Activated CD8-positive, alpha-beta T cell treated with anti-CD3 and anti-CD28 coated beads, Interleukin-2, amount 10 ng/mL, durations not matched to agents 7 days and 5 days (primary cell): ENCODE measurements around the gene RAI1. TPM values are rescaled to one million over a fixed set of nuclear protein-coding genes. Genes with fewer than 3 reads are reported as not detected.
A peak's percentile ranks its signal among the peaks of the same experiment; 100 is the strongest.

Source experiments
- ATAC-seq: fragments of 150-1000 bp; cut with Tn5 transposase; one replicate; pipeline ENCODE4 v1.10.0; 2021; ENCODE audit warnings: moderate library complexity
- CTCF ChIA-PET: fragments of 350-600 bp; sonication (Branson Sonifier 250); formaldehyde crosslinking; loops from one replicate; lab custom pipeline; 2021; ENCODE audit warnings: antibody characterized with exemption; lab: Charles Lee
- POLR2A ChIA-PET: fragments of 350-600 bp; sonication (Branson Sonifier 250); formaldehyde crosslinking; loops from one replicate; lab custom pipeline; 2021; ENCODE audit warnings: antibody characterized with exemption; lab: Charles Lee
- DNase-seq: peaks from one replicate; pipeline ENCODE4 v3.0.0-alpha.2; 2020
- H3K27ac Mint-ChIP-seq: one replicate; pipeline ENCODE4 v1.8.0; 2021; ENCODE audit warnings: mild to moderate bottlenecking, mixed read lengths
- H3K27me3 Mint-ChIP-seq: one replicate; pipeline ENCODE4 v1.8.0; 2021; ENCODE audit warnings: low read depth, mixed read lengths
- H3K36me3 Mint-ChIP-seq: one replicate; pipeline ENCODE4 v1.8.0; 2021; ENCODE audit warnings: low read depth, mixed read lengths
- H3K4me1 Mint-ChIP-seq: one replicate; pipeline ENCODE4 v1.8.0; 2021; ENCODE audit warnings: low read depth, mixed read lengths
- H3K4me3 Mint-ChIP-seq: one replicate; pipeline ENCODE4 v1.8.0; 2021; ENCODE audit warnings: mild to moderate bottlenecking, mixed read lengths
- H3K9me3 Mint-ChIP-seq: one replicate; pipeline ENCODE4 v1.8.0; 2022; ENCODE audit warnings: mixed read lengths; ENCODE audit not compliant: insufficient read depth
- total RNA-seq, 2 experiments: library from RNA; stranded (reverse); gene quantifications; one replicate each; pipeline ENCODE4 v1.2.3, GENCODE V29; 2021

The RAI1 gene
- total RNA-seq, 2 experiments from 2014 or later, result 24.4 to 24.6 TPM

DNA sequence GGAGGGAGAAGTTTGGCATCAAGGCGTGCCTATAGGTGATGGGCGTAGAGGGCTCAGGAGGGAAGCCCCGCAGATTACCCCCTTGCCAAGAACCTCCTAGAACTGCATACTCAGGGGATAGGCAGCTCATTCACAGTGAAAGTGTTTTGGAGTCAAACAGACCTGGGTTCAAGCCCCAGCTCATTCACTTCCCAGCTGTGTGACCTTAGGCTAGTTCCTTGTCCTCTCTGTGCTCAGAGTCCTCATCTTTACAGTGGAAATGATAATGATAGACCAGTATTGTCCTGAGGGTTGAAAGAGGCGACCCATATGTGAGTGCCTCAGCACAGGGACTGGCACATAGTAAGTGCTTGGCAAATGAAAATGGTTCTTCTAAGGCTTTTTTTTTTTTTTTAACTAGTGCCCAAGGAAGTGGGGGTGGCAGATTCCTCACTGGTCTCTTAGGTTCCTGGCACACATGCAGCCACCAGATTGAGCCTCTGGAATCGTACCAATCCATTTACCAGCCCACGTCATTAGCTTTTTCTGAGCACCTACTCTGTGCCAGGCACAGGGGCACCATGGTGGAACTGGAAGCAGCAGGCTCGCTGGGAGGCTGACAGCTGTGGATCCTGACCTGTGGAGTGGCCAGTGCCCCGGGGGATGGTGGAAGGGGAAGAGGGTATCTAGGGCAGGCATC lies 79.8 kb downstream of the RAI1 start:
- ChIA-PET POLR2A (no interaction called here), CTCF (no interaction called here)
- H3K36me3 Mint-ChIP-seq, result peaks cover 7% of the 10 kb centered on the region
- H3K4me3 Mint-ChIP-seq, result no peak overlapping the region
- no peaks in the 10 kb centered on the region for H3K9me3 Mint-ChIP-seq
- peaks cover 66% of the 10 kb centered on the region for H3K4me1 Mint-ChIP-seq
- H3K27ac Mint-ChIP-seq, result peak overlapping the region; percentile 62
- H3K27me3 Mint-ChIP-seq, result no peaks in the 10 kb centered on the region
- ATAC-seq (no peak), DNase-seq (no peak)

- H3K4me3 Mint-ChIP-seq, result no peak overlapping the region
- peaks cover 7% of the 10 kb centered on the region for H3K36me3 Mint-ChIP-seq
- ATAC-seq (no peak), DNase-seq (no peak)
- no peaks in the 10 kb centered on the region for H3K27me3 Mint-ChIP-seq
- H3K4me1 Mint-ChIP-seq, result peaks cover 65% of the 10 kb centered on the region
- H3K9me3 Mint-ChIP-seq, result no peaks in the 10 kb centered on the region
- CTCF ChIA-PET, result no interaction called here
- POLR2A ChIA-PET, result no interaction called here
- H3K27ac Mint-ChIP-seq, result no peak overlapping the region
These were observed 80.9 kb downstream of the RAI1 start for GRCh38 chr17:17761894-17762743.

- ChIA-PET POLR2A (interaction anchor here (0.6 kb wide), 2 partner anchors 20 to 589 kb away, joined by 4 to 5 read pairs; no protein-coding TSS in a partner anchor), CTCF (no interaction called here)
- DNase-seq (no peak), ATAC-seq (no peak)
- peaks cover 59% of the 10 kb centered on the region for H3K4me1 Mint-ChIP-seq
- no peak overlapping the region for H3K27ac Mint-ChIP-seq
- peaks cover 7% of the 10 kb centered on the region for H3K36me3 Mint-ChIP-seq
- H3K9me3 Mint-ChIP-seq, result no peaks in the 10 kb centered on the region
- no peak overlapping the region for H3K4me3 Mint-ChIP-seq
- H3K27me3 Mint-ChIP-seq, result no peaks in the 10 kb centered on the region
These were observed 81.5 kb downstream of the RAI1 start for GRCh38 chr17:17762744-17763105.

DNA sequence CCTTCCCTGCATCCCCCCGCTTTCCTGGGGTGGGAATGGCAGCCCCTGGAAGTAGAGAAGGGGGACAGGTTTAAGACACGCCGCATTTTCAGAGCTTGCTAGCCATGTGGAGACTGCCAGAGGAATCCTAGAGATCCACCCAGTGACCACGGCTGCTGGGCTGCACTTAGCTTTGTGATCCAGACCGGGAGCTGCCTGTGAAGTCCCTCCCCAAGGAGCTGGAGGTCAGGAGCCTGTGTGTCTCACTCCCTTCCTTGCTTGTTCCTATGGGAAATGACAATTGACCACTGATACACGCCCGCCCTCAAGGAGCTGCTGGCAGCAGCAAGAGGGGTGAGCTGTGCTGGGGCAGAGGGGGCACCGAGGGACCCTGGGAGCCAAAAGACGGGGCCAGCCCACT lies 81.9 kb downstream of the RAI1 start:
- no peaks in the 10 kb centered on the region for H3K9me3 Mint-ChIP-seq
- peaks cover 57% of the 10 kb centered on the region for H3K4me1 Mint-ChIP-seq
- ChIA-PET CTCF (interaction anchor here (1.2 kb wide), 1 partner anchor 271 kb away, joined by 3 read pairs; no protein-coding TSS in a partner anchor), POLR2A (interaction anchor here (0.6 to 1.3 kb wide), 3 partner anchors 18 to 589 kb away, joined by 4 to 8 read pairs (median 5); no protein-coding TSS in a partner anchor)
- DNase-seq, result no peak
- ATAC-seq, result no peak
- no peaks in the 10 kb centered on the region for H3K27me3 Mint-ChIP-seq
- H3K4me3 Mint-ChIP-seq, result no peak overlapping the region
- no peak overlapping the region for H3K27ac Mint-ChIP-seq
- peaks cover 7% of the 10 kb centered on the region for H3K36me3 Mint-ChIP-seq

DNA sequence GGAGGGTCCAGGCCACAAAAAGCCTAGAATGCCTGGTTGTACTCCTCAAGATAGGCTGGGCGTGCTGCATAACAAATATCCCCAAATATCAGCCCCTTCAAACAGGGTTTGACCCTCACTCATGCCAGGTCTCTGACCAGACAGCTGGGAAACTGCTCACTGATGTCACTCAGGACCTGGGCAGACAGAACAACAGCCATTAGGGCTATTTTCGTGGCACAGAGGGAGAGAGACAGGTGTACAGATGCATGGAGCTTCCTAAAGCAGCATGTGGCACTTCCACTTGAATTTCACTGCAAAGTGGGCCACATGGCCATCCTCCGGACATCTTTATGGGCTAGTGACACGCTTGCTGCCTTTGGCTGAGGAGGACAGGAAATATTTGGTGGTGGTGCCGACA lies 82.5 kb downstream of the RAI1 start:
- CTCF ChIA-PET, result interaction anchor here (1.2 kb wide), 1 partner anchor 270 kb away, joined by 3 read pairs; no protein-coding TSS in a partner anchor
- H3K27ac Mint-ChIP-seq, result peak overlapping the region; percentile 69
- POLR2A ChIA-PET, result interaction anchor here (1.3 kb wide), 1 partner anchor 18 kb away, joined by 8 read pairs; no protein-coding TSS in a partner anchor

GRCh38 chr17:17765359-17766076 lies 84.3 kb downstream of the RAI1 start:
- ATAC-seq (no peak), DNase-seq (no peak)
- Mint-ChIP-seq H3K4me3 (no peak overlapping the region), H3K27ac (peak overlapping the region; percentile 79), H3K27me3 (no peaks in the 10 kb centered on the region), H3K4me1 (peaks cover 48% of the 10 kb centered on the region), H3K36me3 (peaks cover 3% of the 10 kb centered on the region), H3K9me3 (no peaks in the 10 kb centered on the region)
- ChIA-PET POLR2A (interaction anchor here (1.2 kb wide), 1 partner anchor 19 kb away, joined by 3 read pairs; no protein-coding TSS in a partner anchor), CTCF (interaction anchor here (1.5 kb wide), 1 partner anchor 95 kb away, joined by 3 read pairs; no protein-coding TSS in a partner anchor)

More for the DNA sequence above, 82.5 kb downstream of the RAI1 start:
- DNase-seq, result no peak
- ATAC-seq, result no peak
- Mint-ChIP-seq H3K4me1 (peaks cover 55% of the 10 kb centered on the region), H3K9me3 (no peaks in the 10 kb centered on the region), H3K36me3 (peaks cover 7% of the 10 kb centered on the region), H3K4me3 (no peak overlapping the region), H3K27me3 (no peaks in the 10 kb centered on the region)

DNA sequence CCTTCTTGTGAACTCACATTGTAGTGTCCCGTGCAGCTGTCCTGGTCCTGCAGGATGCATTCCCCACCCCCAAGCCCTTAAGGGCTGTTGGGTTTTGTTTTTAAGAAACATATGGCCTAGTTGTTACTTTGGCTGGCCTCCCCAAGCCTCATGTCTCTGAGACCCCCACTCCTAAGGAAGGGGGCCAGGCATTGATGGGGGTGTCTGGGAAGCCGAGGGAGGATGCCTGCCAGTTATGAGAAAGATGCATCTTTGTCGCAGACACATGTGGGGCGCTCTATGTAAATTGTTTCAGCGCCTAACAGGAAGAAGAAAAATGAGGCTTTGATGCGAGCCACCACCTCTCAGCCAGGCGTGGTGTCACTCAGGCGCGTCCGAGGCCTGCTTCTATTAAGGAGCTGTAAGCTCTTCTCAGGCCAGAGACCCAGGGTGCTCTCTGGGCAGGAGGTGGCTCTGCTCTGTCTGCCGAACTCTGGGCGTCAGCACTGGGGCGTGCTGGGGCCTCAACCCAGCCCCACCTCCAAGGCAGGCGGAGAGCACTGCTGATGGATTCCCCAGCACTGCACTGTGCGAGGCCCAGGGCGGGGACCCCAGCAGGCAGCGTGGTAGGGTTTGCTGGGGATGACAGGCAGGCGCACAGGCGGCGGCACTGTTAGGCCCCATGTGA lies 85.0 kb downstream of the RAI1 start:
- ChIA-PET CTCF (interaction anchor here (1.5 kb wide), 1 partner anchor 94 kb away, joined by 3 read pairs; no protein-coding TSS in a partner anchor), POLR2A (interaction anchor here (1.2 kb wide), 1 partner anchor 18 kb away, joined by 3 read pairs; no protein-coding TSS in a partner anchor)
- H3K4me1 Mint-ChIP-seq, result peaks cover 48% of the 10 kb centered on the region
- H3K36me3 Mint-ChIP-seq, result peaks cover 3% of the 10 kb centered on the region
- peak; percentile 35 for DNase-seq
- no peaks in the 10 kb centered on the region for H3K9me3 Mint-ChIP-seq
- peak overlapping the region; percentile 12 for H3K4me3 Mint-ChIP-seq
- H3K27me3 Mint-ChIP-seq, result no peaks in the 10 kb centered on the region
- ATAC-seq, result peak; percentile 27
- peak overlapping the region; percentile 79 for H3K27ac Mint-ChIP-seq

- H3K36me3 Mint-ChIP-seq, result peaks cover 3% of the 10 kb centered on the region
- peak overlapping the region; percentile 79 for H3K27ac Mint-ChIP-seq
- no peaks in the 10 kb centered on the region for H3K27me3 Mint-ChIP-seq
- H3K4me1 Mint-ChIP-seq, result peaks cover 49% of the 10 kb centered on the region
- ATAC-seq (no peak), DNase-seq (no peak)
- ChIA-PET POLR2A (interaction anchor here (1.2 kb wide), 1 partner anchor 18 kb away, joined by 3 read pairs; no protein-coding TSS in a partner anchor), CTCF (interaction anchor here (1.5 kb wide), 1 partner anchor 94 kb away, joined by 3 read pairs; no protein-coding TSS in a partner anchor)
- H3K4me3 Mint-ChIP-seq, result no peak overlapping the region
- no peaks in the 10 kb centered on the region for H3K9me3 Mint-ChIP-seq
These were observed 85.5 kb downstream of the RAI1 start for GRCh38 chr17:17766744-17767120.

GRCh38 chr17:17767154-17767869 lies 86.1 kb downstream of the RAI1 start:
- Mint-ChIP-seq H3K9me3 (no peaks in the 10 kb centered on the region), H3K4me3 (no peak overlapping the region), H3K27ac (no peak overlapping the region), H3K27me3 (no peaks in the 10 kb centered on the region), H3K36me3 (peaks cover 3% of the 10 kb centered on the region), H3K4me1 (peaks cover 54% of the 10 kb centered on the region)
- CTCF ChIA-PET, result no interaction called here
- POLR2A ChIA-PET, result no interaction called here
- DNase-seq, result no peak
- ATAC-seq, result no peak

GRCh38 chr17:17767887-17768418 lies 86.7 kb downstream of the RAI1 start:
- Mint-ChIP-seq H3K4me1 (peaks cover 55% of the 10 kb centered on the region), H3K36me3 (peaks cover 3% of the 10 kb centered on the region), H3K27me3 (no peaks in the 10 kb centered on the region), H3K9me3 (no peaks in the 10 kb centered on the region), H3K27ac (no peak overlapping the region), H3K4me3 (no peak overlapping the region)
- ATAC-seq (no peak), DNase-seq (no peak)
- POLR2A ChIA-PET, result no interaction called here
- CTCF ChIA-PET, result no interaction called here
